Osteoblast (primary cell): ENCODE data around the gene LAMTOR4. TPM values are rescaled to one million over a fixed set of nuclear protein-coding genes. Genes with fewer than 3 reads are reported as not detected.

ENCODE experiments used
- DNase-seq: peaks from one replicate; pipeline ENCODE4 v3.0.0; 2011; ENCODE audit warnings: low spot score, mixed read lengths; ENCODE audit not compliant: insufficient read length; ENCODE audit errors: missing footprints
- H2AFZ ChIP-seq: 2 replicates; pipeline ENCODE4 v1.6.0; 2011; ENCODE audit warnings: mild to moderate bottlenecking, low read length
- H3K27ac ChIP-seq: 2 replicates; pipeline ENCODE4 v1.5.1; 2011; ENCODE audit warnings: mild to moderate bottlenecking, low read depth, low read length, moderate library complexity
- H3K27me3 ChIP-seq: 2 replicates; pipeline ENCODE4 v1.6.0; 2012; ENCODE audit warnings: mild to moderate bottlenecking, control low read depth, inconsistent platforms, low read length, moderate library complexity; ENCODE audit not compliant: insufficient read depth
- H3K36me3 ChIP-seq: 2 replicates; pipeline ENCODE4 v1.5.1; 2011; ENCODE audit warnings: mild to moderate bottlenecking, low read length, control low read depth, moderate library complexity; ENCODE audit not compliant: insufficient read depth
- H3K4me1 ChIP-seq: 2 replicates; pipeline ENCODE4 v1.5.1; 2011; ENCODE audit warnings: mild to moderate bottlenecking, low read length, control low read depth, moderate library complexity; ENCODE audit not compliant: insufficient read depth
- H3K4me2 ChIP-seq: 2 replicates; pipeline ENCODE4 v1.6.0; 2011; ENCODE audit warnings: mild to moderate bottlenecking, low read length; ENCODE audit not compliant: insufficient read depth
- H3K4me3 ChIP-seq: fragments of 200-600 bp; sonication (generic); 3 replicates; pipeline ENCODE4 v1.5.1; 2012; ENCODE audit warnings: mild to moderate bottlenecking, low read length, inconsistent platforms; ENCODE audit not compliant: insufficient read depth
- H3K79me2 ChIP-seq: 2 replicates; pipeline ENCODE4 v1.6.0; 2012; ENCODE audit warnings: mild to moderate bottlenecking, low read length, control low read depth, inconsistent platforms; ENCODE audit not compliant: insufficient read depth
- H3K9me3 ChIP-seq: 2 replicates; pipeline ENCODE4 v1.5.1; 2011; ENCODE audit warnings: low read depth, low read length, control low read depth
- H4K20me1 ChIP-seq: 2 replicates; pipeline ENCODE4 v1.6.0; 2012; ENCODE audit warnings: mild to moderate bottlenecking, low read length, control low read depth; ENCODE audit not compliant: insufficient read depth
- total RNA-seq: library from RNA; depleted of rRNA; stranded (reverse); fragments of >200 nt; gene quantifications from 2 replicates; pipeline ENCODE4 v1.2.3, GENCODE V29; 2012
- TF ChIP-seq, protein P1 (sequence below): IDR thresholded peaks from 2 replicates; pipeline ENCODE4 v1.5.1; 2011; ENCODE audit warnings: mild to moderate bottlenecking, low read depth, low read length, moderate library complexity; ENCODE audit errors: extremely low read depth

Gene LAMTOR4
- total RNA-seq, 1 donor = 63.7 TPM

- DNase-seq = peak; percentile 96
- no peaks in the 10 kb centered on the region for H4K20me1 ChIP-seq
- H3K27ac ChIP-seq = peak overlapping the region; percentile 92
- TF ChIP-seq, protein P1, sequence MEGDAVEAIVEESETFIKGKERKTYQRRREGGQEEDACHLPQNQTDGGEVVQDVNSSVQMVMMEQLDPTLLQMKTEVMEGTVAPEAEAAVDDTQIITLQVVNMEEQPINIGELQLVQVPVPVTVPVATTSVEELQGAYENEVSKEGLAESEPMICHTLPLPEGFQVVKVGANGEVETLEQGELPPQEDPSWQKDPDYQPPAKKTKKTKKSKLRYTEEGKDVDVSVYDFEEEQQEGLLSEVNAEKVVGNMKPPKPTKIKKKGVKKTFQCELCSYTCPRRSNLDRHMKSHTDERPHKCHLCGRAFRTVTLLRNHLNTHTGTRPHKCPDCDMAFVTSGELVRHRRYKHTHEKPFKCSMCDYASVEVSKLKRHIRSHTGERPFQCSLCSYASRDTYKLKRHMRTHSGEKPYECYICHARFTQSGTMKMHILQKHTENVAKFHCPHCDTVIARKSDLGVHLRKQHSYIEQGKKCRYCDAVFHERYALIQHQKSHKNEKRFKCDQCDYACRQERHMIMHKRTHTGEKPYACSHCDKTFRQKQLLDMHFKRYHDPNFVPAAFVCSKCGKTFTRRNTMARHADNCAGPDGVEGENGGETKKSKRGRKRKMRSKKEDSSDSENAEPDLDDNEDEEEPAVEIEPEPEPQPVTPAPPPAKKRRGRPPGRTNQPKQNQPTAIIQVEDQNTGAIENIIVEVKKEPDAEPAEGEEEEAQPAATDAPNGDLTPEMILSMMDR = no peak
- H3K4me1 ChIP-seq = peaks cover 18% of the 10 kb centered on the region
- H3K79me2 ChIP-seq = peaks cover 26% of the 10 kb centered on the region
- H3K36me3 ChIP-seq = peaks cover 13% of the 10 kb centered on the region
- H3K27me3 ChIP-seq = no peaks in the 10 kb centered on the region
- peak overlapping the region; percentile 78 for H3K4me3 ChIP-seq
- H3K4me2 ChIP-seq = peak overlapping the region; percentile 95
- no peaks in the 10 kb centered on the region for H3K9me3 ChIP-seq
- peak overlapping the region; percentile 94 for H2AFZ ChIP-seq
Observed at GRCh38 chr7:100119970-100120732, 28.6 kb upstream of the LAMTOR4 start.

DNA sequence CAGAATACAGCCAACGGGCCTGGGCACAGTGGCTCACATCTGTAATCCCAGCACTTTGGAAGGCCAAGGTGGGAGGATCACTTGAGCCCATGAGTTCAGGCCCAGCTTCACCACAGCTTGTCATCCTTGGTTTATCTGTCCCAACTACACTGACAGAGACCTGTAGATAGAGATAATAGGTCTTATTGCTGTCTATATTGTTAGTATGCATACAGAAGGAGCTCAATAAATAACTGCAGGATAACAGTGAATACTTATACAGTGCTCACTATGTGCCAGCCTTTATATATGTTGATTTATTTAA lies 28.0 kb upstream of the LAMTOR4 start:
- DNase-seq = no peak
- H2AFZ ChIP-seq = peak overlapping the region; percentile 94
- TF ChIP-seq, protein P1 = no peak
- H3K4me1 ChIP-seq = peaks cover 18% of the 10 kb centered on the region
- peaks cover 14% of the 10 kb centered on the region for H3K36me3 ChIP-seq
- H4K20me1 ChIP-seq = no peaks in the 10 kb centered on the region
- H3K4me2 ChIP-seq = peak overlapping the region; percentile 95
- peak overlapping the region; percentile 92 for H3K27ac ChIP-seq
- peak overlapping the region; percentile 78 for H3K4me3 ChIP-seq
- H3K79me2 ChIP-seq = peaks cover 26% of the 10 kb centered on the region
- no peaks in the 10 kb centered on the region for H3K9me3 ChIP-seq
- no peaks in the 10 kb centered on the region for H3K27me3 ChIP-seq

- no peaks in the 10 kb centered on the region for H4K20me1 ChIP-seq
- peaks cover 14% of the 10 kb centered on the region for H3K36me3 ChIP-seq
- peaks cover 18% of the 10 kb centered on the region for H3K4me1 ChIP-seq
- no peak overlapping the region for H3K4me3 ChIP-seq
- no peak for DNase-seq
- no peak overlapping the region for H3K27ac ChIP-seq
- no peaks in the 10 kb centered on the region for H3K27me3 ChIP-seq
- TF ChIP-seq, protein P1 = no peak
- peaks cover 26% of the 10 kb centered on the region for H3K79me2 ChIP-seq
- H3K9me3 ChIP-seq = no peaks in the 10 kb centered on the region
- H2AFZ ChIP-seq = no peak overlapping the region
- no peak overlapping the region for H3K4me2 ChIP-seq
Observed at GRCh38 chr7:100122067-100122466, 26.7 kb upstream of the LAMTOR4 start.

DNA sequence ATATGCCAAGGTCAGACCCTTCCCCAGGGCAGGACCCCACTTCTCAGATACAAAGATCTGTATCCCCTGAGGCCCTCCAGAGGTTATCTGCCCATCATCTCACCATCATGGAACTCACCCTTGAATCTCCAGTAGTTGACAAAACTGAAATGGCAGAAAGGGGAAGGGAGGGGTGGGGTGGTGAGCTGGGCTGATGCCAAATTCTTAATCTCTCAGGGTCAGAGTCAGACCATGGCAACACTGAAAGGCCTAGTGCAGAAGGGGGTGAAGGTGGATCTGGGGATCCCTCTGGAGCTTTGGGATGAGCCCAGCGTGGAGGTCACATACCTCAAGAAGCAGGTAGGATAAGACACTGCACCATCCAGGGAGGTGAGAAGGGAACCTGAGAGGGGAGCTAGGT lies 26.1 kb upstream of the LAMTOR4 start:
- no peak overlapping the region for H3K27ac ChIP-seq
- TF ChIP-seq, protein P1 = no peak
- H4K20me1 ChIP-seq = no peaks in the 10 kb centered on the region
- peaks cover 26% of the 10 kb centered on the region for H3K79me2 ChIP-seq
- H3K27me3 ChIP-seq = no peaks in the 10 kb centered on the region
- H3K4me1 ChIP-seq = peaks cover 18% of the 10 kb centered on the region
- H3K4me3 ChIP-seq = no peak overlapping the region
- H3K9me3 ChIP-seq = no peaks in the 10 kb centered on the region
- H3K4me2 ChIP-seq = no peak overlapping the region
- H2AFZ ChIP-seq = no peak overlapping the region
- H3K36me3 ChIP-seq = peaks cover 14% of the 10 kb centered on the region
- no peak for DNase-seq
